Measurements from ENCODE around the gene TASOR2.

- no peak for TF ChIP-seq POLR2AphosphoS5 (IDR thresholded peaks at IDR 0.05; ENCODE audit: borderline replicate concordance, low read depth, low read length)
- no peak for TF ChIP-seq EZH2 (IDR thresholded peaks at IDR 0.05)
Observed at GRCh38 chr10:5720182-5720581, 35.5 kb downstream of the TASOR2 start.
